Measurements from ENCODE around the gene PARVA.

PARVA gene

DNA sequence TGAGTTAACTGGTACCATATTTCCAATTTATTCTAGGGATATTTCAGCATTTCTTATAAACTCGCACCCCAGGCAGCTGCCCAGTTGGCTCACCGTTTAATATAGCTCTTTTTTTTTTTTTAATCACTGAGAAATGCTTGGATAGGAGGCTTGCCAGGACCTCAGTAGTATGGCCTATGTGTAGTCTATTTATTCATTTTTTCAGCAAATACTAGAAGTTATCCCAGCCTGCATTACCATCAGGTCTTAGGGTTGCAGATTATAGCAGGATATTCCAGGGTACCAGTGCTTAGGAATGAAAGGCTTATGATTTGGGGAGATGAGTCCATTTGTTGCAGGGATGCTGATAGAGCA, 26.6 kb downstream of the PARVA start:
- no peak for DNase-seq (ENCODE audit: low read depth)
- TF ChIP-seq POLR2A (IDR thresholded peaks at IDR 0.05; ENCODE audit: extremely low read depth, insufficient read length) (no peak), MYC (IDR thresholded peaks at IDR 0.05; ENCODE audit: low read depth, low read length) (no peak)
- TF ChIP-seq, protein P1, sequence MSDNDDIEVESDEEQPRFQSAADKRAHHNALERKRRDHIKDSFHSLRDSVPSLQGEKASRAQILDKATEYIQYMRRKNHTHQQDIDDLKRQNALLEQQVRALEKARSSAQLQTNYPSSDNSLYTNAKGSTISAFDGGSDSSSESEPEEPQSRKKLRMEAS (IDR thresholded peaks at IDR 0.05; ENCODE audit: low read depth, low read length) = no peak
- TF ChIP-seq, protein P2, sequence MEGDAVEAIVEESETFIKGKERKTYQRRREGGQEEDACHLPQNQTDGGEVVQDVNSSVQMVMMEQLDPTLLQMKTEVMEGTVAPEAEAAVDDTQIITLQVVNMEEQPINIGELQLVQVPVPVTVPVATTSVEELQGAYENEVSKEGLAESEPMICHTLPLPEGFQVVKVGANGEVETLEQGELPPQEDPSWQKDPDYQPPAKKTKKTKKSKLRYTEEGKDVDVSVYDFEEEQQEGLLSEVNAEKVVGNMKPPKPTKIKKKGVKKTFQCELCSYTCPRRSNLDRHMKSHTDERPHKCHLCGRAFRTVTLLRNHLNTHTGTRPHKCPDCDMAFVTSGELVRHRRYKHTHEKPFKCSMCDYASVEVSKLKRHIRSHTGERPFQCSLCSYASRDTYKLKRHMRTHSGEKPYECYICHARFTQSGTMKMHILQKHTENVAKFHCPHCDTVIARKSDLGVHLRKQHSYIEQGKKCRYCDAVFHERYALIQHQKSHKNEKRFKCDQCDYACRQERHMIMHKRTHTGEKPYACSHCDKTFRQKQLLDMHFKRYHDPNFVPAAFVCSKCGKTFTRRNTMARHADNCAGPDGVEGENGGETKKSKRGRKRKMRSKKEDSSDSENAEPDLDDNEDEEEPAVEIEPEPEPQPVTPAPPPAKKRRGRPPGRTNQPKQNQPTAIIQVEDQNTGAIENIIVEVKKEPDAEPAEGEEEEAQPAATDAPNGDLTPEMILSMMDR (IDR thresholded peaks at IDR 0.05; ENCODE audit: low read depth, low read length) = no peak
- H3K4me3 ChIP-seq (ENCODE audit: low read depth, low read length) = no peak overlapping the region

DNA sequence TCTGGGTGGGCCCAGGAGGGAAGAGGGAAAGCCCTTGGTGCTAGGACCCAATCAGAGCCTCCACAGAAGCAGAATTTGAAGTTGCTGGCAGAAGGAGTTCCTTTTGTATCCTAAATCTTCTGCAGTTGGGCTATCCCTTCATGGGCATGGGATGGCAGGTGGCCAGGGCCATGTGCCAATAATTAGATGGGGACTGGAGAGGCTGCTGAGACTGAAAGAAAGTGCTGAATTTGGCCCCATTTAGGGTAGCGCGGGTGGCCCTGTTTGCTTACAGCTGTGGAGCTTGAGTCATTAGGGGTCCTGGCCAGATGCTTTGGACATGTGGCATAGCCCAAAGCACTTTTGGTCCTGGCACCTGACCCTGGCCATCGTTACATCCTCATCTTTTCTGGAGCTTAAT, 27.1 kb downstream of the PARVA start:
- DNase-seq (ENCODE audit: low read depth) = no peak
- TF ChIP-seq, protein P2 (IDR thresholded peaks at IDR 0.05; ENCODE audit: low read depth, low read length) = no peak
- TF ChIP-seq, protein P1 (IDR thresholded peaks at IDR 0.05; ENCODE audit: low read depth, low read length) = no peak
- TF ChIP-seq MYC (IDR thresholded peaks at IDR 0.05; ENCODE audit: low read depth, low read length) = no peak
- TF ChIP-seq POLR2A (IDR thresholded peaks at IDR 0.05; ENCODE audit: extremely low read depth, insufficient read length) = no peak
- H3K4me3 ChIP-seq (ENCODE audit: low read depth, low read length) = no peak overlapping the region

DNA sequence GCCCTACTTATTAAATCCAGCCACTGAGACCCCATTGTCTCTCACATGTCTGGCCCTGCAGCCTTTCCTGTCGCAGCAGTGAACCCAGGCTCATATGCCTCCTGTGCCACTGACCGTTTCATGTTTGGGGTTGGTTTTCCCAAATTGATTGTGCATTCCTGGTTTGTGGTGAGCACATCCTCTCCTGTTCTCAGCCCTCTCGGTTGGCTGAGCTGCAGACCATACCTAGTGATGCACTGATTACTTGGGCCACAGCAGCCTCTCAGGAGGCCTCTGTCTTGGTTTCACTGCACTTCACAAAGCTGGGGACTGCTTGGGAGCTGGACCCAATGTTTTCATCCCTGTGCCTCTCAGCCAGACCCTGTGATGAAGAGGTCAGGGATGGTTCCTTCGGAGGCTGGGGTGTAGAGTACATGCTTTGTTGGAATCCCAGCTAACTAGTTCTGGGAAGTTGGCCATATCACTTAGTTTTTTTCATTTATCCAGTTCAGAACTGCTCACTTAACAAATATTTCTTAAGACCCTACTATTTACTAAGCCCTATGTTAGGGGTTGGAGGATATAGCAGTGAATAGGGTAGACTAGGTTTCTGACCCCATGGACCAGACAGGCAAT, 30.9 kb downstream of the PARVA start:
- TF ChIP-seq POLR2A (IDR thresholded peaks at IDR 0.05; ENCODE audit: extremely low read depth, insufficient read length) = no peak
- no peak for TF ChIP-seq MYC (IDR thresholded peaks at IDR 0.05; ENCODE audit: low read depth, low read length)
- TF ChIP-seq, protein P1 (IDR thresholded peaks at IDR 0.05; ENCODE audit: low read depth, low read length) = no peak
- TF ChIP-seq, protein P2 (IDR thresholded peaks at IDR 0.05; ENCODE audit: low read depth, low read length) = no peak
- no peak for DNase-seq (ENCODE audit: low read depth)
- no peak overlapping the region for H3K4me3 ChIP-seq (ENCODE audit: low read depth, low read length)

DNA sequence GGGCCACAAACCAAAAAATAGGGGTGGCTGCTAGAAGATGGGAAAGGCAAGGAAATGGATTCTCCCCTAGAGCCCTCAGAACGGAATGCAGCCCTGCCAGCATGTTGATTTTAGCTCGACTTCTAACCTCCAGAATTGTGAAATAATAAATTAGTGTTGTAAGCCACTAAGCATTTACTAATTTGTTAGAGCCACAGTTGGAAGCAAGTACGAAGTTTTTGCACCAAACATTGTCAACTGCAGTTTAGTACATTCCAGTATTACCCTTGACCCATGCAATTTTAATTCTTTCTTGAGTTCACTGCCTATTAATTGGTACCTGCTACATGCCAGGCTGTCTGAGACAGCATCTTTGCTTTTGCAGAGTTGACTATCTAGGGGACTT, 32.2 kb downstream of the PARVA start:
- no peak for DNase-seq (ENCODE audit: low read depth)
- TF ChIP-seq, protein P2 (IDR thresholded peaks at IDR 0.05; ENCODE audit: low read depth, low read length) = no peak
- TF ChIP-seq, protein P1 (IDR thresholded peaks at IDR 0.05; ENCODE audit: low read depth, low read length) = no peak
- TF ChIP-seq POLR2A (IDR thresholded peaks at IDR 0.05; ENCODE audit: extremely low read depth, insufficient read length) = no peak
- no peak for TF ChIP-seq MYC (IDR thresholded peaks at IDR 0.05; ENCODE audit: low read depth, low read length)
- no peak overlapping the region for H3K4me3 ChIP-seq (ENCODE audit: low read depth, low read length)

DNA sequence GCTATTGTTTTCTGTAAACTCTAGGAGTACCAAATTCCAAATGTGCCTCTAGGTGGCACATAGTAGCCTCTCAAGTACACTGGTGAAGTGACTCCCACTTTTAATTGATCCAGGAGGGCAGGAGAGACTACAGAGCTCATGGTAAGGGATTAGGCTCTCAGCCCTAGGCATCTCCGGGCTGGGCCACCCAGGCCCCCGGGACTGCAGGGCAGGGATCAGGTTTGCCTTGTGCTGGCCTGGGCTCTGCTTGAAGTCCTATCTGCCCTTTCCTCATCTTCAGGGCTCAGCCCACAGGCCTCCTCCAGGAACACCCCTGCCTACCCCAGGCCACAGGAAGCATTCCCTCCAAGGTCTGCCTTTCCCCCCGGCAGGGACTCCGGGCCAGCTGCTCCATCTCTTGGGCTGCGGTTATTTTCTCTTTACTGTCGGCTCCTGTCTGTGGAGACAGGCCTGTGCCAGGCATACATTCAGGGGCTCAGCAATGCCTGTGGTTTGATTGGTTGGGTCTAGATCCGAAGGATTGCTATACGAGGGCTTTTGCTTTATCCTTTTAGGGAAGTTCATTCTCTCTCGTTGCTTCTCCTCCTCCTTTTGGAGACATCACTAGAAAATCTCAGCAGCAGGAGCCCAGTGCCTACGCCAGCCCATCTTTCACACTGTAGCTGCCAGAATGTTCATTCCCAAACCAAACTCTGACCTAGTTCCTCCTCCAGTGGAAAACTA, 32.8 kb downstream of the PARVA start:
- TF ChIP-seq, protein P2 (IDR thresholded peaks at IDR 0.05; ENCODE audit: low read depth, low read length) = peak; percentile 6
- TF ChIP-seq, protein P1 (IDR thresholded peaks at IDR 0.05; ENCODE audit: low read depth, low read length) = no peak
- TF ChIP-seq POLR2A (IDR thresholded peaks at IDR 0.05; ENCODE audit: extremely low read depth, insufficient read length) = no peak
- TF ChIP-seq MYC (IDR thresholded peaks at IDR 0.05; ENCODE audit: low read depth, low read length) = no peak
- DNase-seq (ENCODE audit: low read depth) = peak; percentile 6
- H3K4me3 ChIP-seq (ENCODE audit: low read depth, low read length) = no peak overlapping the region
